ENCODE results near the gene MYO1B.

GRCh38 chr2:191264647-191265081 is 19.5 kb downstream of the MYO1B start:
- TF ChIP-seq CTCF (IDR thresholded peaks at IDR 0.05) (no peak), ZFX (IDR thresholded peaks at IDR 0.05; ENCODE audit: borderline replicate concordance) (no peak)

Data from 22Rv1 (cell line).